NCI-H510A treated with DMSO at 0.1 percent for 48 hours (cell line): ENCODE measurements around the gene ERC1.

Source experiments
- DNase-seq: peaks from one replicate; lab custom pipeline; 2025; lab: John Stamatoyannopoulos, UW

ERC1 gene

GRCh38 chr12:1439687-1440086 is 448.7 kb downstream of the ERC1 start:
- no peak for DNase-seq

DNA sequence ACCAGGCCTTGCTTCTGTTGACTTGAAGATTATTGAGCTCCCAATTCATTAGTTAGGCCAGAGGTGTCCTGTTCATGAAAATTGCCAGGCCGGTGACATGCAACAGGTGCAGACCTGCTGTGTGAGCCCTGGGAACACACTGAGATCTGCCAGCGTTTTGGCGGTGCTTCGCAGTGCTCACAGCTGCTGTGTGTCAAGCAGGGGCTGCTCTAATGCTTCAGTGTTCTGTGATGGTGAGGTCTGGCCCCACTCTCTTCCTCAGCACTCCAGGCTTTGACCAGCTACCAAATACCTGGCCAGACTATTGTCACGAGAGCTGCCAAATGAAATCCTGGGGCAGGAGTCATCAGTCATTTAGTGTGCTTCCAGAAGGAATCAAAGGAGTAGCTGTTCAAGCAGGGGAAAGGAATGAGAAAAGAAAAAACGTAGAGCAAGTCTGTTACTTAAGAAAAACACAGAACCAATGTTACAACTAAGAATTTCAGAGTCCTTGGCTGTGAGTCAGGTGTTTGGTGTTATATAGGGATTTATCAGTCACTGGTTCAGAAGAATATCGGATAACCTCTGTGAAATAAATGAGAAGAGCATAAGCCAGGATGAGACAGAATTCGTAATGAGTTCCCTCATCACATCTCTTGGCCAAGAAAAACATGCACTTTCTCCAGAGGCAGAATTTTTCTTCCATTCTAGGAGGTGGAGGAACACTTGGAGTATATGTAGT is 452.6 kb downstream of the ERC1 start:
- DNase-seq = no peak

- no peak for DNase-seq
Measured at GRCh38 chr12:1444142-1444516, 453.1 kb downstream of the ERC1 start.

DNA sequence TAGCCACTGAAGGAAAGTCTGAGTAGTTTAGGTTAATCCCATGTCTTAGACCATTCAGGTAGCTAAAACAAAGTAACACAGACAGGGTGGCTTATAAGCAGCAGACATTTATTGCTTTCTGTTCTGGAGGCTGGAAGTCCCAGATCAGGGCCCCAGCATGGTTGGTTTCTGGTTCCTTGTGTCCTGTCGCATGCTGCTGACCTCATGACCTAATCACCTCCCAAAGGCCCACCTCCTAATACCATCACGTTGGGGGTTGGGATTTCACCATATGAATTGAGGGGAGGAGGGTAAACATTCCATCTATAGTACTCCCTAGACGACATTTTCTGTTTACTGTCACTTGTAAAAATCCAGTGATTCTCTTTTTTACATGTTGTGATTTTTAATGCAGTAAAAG is 454.8 kb downstream of the ERC1 start:
- DNase-seq = no peak

GRCh38 chr12:1448336-1448735 is 457.3 kb downstream of the ERC1 start:
- DNase-seq = no peak

GRCh38 chr12:1453810-1454209 is 462.8 kb downstream of the ERC1 start:
- DNase-seq = no peak

GRCh38 chr12:1456885-1457284 is 465.9 kb downstream of the ERC1 start:
- no peak for DNase-seq

DNA sequence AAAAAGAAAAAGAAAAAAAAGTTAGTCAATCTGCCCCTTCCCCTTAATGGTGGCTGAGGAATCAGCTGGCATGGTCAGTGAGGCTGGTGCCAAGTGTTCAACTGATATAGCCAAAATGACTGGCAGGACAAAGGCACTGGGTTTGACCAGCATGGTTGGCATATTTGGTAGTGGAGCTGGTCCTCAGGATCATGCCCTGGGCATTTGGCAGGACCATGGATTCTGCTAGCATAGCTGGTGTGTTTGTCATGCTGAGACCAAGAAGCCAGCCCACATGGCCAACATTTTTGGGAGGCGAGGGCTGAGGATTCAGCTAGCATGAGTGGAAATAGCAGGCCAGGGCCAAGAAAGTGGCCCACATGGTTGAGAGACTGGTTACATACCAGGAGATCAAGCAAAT is 466.9 kb downstream of the ERC1 start:
- no peak for DNase-seq

DNA sequence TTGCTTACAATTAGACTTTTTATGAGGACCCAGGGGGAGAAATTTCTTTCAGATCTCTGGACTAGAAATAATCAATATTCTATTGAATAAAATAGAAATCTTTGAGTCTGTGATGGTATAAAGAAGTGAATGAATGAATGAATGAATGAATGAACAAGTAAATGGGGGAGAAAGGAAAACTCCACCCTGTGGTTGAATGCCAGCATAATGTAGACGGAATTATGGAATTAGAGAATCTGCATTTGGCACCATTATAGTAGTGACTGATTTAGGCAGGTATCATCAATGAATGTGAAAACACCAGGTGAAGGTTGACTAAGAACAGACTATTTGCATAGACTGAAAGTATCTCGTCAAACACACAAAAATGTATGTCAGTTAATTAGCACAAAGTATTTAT is 468.3 kb downstream of the ERC1 start:
- DNase-seq = no peak

DNA sequence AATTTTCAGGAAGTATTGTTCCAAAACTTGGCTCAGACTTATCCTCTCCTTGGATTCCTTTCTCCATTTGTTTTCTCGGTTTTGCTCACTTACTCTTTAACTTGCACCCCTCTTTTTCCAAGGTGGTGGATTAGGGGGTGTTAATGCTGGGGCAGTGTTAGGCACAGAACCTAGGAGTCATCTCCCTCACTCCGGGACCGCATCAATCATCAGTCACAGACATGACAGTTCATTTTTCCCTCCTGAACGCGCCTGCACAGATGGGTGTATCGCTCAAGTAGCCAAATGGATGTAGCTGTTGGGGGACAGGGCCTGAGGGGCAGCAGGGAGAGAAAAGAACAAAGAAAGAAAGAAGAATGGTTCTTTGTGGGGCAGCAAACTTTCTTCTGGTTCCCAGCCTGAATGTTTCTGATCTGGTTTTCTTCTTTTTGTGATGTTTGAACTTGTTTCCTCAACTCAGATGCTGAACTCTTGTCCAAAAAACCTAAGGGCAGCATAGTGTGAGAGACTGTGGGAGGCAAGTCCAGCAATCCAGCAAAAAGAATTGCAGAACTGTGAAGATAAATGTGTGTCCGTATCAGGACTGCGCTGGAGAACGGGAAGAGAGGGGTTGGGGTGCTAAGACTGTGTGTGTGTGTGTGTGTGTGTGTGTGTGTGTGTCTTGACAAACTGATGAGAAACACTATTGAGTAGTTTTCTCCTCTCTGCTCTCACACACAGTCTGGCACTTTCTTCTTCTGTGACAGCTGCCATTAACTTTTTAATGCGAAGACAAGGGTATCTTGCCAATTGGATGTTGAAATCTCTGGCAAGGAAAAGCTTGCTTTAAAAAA is 472.3 kb downstream of the ERC1 start:
- DNase-seq = no peak

- DNase-seq = no peak
Measured at GRCh38 chr12:1464925-1465324, 473.9 kb downstream of the ERC1 start.

DNA sequence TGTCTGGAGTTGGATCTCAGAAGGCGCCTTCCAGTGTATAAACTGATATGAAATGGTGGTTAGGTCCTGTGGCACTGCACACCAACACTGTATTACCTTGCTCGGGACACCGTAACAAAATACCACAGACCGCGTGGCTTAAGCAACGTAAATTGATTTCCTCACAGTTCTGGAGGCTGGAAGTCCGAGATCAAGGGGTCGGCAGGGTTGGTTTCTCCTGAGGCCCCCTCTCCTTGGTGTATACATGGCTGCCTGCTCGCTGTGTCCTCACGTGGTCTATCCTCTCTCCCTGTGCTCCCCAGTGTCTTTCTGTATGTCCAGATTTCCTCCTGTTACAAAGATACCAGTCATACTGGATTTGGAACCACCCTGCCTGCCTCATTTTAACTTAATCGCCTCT is 475.0 kb downstream of the ERC1 start:
- no peak for DNase-seq

DNA sequence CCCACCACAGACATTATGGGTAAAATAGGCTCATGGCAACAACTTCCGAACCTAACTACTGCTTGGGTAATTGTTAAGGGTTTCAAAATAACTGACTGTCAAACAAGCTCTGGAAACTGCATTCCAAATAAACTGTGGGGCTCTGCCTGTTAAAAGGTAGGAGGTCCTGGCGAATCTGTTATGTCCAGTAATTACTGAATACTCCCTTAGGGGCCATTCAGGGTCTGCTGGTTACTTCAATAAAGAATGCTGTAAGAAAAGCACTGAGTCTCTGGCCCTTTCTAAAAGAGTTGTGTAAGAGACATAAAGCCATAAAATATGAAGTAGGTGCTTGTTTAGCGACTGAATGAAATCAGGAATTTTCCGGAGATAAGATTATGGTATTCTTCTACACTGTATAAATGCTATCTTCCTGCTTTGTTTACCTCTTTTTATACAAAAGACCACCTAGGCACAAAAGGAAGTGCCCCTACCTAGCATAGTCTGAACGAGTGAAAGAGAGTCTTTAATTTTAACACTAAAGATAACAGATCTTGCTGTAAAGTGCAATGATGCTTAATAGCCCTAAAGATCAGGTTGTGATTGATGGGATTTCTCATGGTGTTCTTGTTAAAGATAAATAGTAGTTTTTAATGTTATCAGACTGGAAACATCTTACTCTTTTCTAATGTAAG is 475.6 kb downstream of the ERC1 start:
- no peak for DNase-seq

DNA sequence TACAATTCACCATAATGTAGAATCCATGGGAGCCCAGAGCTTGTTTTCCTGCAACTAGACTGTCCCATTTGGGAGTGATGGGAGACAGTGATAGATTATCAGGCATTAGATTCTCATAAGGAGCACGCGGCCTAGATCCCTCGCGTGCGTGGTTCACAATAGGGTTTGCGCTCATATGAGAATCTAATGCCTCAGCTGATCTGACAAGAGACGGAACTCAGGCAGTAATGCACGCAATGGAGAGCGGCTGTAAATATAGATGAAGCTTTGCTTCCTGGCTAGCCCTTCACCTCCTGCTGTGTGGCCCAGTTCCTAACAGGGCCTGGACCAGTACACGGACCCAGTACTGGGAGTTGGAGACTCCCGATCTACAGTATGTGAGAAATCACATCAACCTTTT is 476.7 kb downstream of the ERC1 start:
- DNase-seq = no peak

- DNase-seq = no peak
Measured at GRCh38 chr12:1469070-1469469, 478.0 kb downstream of the ERC1 start.

DNA sequence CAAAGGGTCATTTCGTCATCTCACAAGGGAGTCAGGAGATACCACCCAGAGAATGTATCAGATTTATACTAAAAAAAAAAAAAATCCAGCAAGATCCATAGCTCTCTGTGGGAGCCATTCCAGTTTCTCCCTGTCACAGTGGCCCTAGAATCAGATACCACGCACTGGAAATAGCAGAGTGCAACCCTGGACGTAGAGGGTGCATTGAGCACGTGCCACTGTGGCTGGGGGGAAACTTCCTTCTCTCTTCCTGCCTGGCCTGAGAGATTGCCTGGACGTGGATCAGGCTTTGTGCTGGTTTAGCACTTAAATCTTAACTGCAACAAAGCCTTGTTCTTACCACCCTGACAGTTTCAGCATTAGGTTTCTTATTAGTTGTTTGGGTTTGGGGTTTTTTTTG is 479.0 kb downstream of the ERC1 start:
- DNase-seq = no peak

DNA sequence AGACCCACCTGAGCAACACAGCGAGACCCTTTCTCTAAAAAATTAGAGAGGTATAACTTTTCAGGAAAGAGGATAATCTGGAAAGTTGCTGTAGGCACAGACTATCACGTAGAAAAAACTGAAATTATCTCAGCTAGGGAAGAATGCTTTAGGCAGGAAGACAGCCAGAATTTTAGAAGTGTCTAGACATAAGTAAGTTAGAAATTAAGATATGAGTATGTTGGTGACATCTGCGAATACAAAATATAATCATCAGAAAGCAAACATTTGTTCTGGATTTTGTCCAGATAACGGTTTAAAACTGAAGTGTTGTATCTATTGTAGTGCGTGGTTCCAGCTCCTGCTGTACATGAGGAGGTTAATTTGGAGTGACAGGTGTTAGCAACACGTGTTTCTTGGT is 480.2 kb downstream of the ERC1 start:
- peak; percentile 70 for DNase-seq

- DNase-seq = no peak
Measured at GRCh38 chr12:1473418-1473817, 482.4 kb downstream of the ERC1 start.

- DNase-seq = no peak
Measured at GRCh38 chr12:1474041-1474573, 483.1 kb downstream of the ERC1 start.

DNA sequence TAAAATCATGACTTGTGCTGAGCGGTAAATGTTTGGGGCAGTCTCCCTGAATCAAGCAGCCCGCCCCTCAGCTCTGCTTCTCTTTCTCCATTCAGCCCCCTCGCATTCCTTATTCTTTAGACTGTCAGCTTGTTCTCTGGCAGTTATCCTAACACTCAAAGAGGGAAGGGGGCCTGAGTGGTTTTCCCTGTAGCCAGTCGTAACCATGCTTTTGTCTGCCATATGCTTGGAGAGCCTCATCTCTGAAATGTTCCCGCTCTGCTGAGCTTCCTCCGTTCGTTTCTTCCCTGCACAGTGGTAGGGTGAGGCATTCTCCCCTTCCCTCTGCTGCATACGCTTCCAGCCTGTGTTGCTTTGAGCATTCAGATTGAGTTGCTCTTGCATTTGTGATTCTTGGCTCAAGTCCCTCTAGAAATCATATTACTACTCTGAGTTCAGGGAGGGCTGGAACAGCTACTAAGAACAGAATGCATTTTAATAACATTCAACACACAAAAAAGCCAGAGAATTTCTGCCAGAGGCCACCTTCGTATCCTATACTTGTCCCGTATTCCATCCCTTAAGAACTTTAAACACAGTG is 483.6 kb downstream of the ERC1 start:
- DNase-seq = no peak

- no peak for DNase-seq
Measured at GRCh38 chr12:1479645-1480044, 488.6 kb downstream of the ERC1 start.

- DNase-seq = no peak
Measured at GRCh38 chr12:1481326-1481725, 490.3 kb downstream of the ERC1 start.
